Stimulated activated CD8-positive, alpha-beta memory T cell treated with anti-CD3 and anti-CD28 coated beads, Interleukin-4, amount 100 ng/mL, for 24 hours (primary cell): ENCODE results near the gene CENPK.
A peak's percentile ranks its signal among the peaks of the same experiment; 100 is the strongest.
"Not testable (repeated sequence)": the region's sequence is repeated elsewhere in the genome, so short reads cannot be mapped to it uniquely, and the experiment has no call there.

Source experiments
- DNase-seq: peaks from one replicate; pipeline ENCODE4 v3.0.0-alpha.2; 2020; ENCODE audit warnings: low read depth

Gene CENPK

DNA sequence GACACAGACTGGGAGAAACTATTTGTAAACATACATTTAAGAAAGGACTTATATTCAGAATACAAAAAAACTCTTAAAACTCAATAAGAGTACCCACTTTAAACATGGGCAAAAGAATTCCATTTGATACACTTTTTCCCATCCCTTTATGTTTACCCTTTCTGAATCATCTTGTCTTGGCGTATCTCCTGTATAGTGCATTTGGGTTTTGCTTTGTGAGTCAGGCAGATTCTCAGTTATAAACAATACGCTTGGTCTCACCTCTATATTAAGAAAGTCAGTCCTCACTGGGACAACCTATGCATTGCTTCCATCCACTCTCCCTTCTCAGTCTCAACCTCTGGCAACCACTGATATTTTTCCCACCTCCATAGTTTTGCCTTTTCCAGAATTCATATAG, 54.0 kb downstream of the CENPK start:
- no peak for DNase-seq

DNA sequence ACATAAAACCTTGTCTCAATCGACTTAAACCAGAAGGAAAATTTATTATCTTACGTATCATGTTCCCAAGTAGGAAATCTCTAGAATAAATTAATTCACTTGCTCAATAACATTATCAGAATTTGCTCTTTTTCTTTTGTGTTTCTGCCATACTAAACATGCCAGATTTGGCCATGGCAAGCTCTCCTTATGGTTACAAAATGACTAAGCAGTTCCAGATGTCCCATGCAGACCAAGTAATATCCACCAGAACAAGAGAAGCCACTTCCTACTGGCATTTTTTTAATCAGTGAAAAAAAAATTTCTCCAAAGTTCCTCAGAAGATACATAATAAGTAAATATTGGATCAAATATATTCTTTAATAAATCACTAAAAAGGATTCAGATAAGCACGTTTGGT, 56.0 kb downstream of the CENPK start:
- DNase-seq: no peak

DNA sequence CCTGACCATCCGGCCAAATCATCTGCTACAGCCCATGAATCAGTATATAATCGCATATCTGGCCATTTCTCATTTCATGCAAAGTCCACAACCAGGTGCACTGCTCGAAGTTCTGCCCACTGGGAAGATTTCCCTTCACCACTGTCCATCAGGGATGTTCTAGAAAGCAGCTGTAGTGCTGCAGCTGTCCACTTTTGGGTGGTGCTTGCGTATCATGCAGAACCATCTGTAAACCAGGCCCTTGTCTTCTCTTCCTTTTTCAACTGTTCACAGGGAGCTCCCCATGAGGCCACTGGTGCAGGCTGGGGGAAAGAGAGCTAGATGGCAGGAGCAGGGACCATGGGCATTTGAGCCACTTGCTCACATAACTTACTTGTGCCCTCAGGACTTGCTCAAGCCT, 73.8 kb downstream of the CENPK start:
- no peak for DNase-seq

DNA sequence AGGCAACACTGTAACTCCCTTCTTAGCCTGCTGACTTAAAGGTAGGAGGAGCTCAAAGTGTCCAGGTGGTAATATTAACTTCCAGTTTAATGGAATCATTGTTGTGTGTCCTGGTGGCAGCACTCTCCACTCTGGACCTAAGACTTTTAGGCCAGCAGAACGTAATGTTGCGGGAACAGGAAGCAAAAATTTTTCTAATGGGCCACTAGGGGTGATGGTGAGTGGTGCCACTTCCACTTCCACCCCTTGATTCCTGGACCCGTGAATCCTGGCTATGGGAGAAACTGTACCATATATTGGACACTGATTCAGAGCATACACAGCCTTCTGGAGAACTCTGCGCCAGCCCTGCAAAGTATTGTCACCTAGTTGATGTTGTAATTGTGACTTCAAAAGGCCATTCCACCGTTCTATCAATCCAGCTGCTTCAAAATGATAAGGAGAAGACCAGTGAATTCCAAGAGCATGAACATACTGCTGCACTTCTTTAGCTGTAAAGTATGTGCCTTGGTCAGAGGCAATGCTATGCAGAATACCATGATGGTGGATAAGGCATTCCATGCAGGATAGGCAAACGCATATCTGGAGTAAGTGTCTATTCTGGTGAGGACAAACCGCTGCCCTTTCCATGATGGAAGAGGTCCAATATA, 74.8 kb downstream of the CENPK start:
- DNase-seq: not testable (repeated sequence)

DNA sequence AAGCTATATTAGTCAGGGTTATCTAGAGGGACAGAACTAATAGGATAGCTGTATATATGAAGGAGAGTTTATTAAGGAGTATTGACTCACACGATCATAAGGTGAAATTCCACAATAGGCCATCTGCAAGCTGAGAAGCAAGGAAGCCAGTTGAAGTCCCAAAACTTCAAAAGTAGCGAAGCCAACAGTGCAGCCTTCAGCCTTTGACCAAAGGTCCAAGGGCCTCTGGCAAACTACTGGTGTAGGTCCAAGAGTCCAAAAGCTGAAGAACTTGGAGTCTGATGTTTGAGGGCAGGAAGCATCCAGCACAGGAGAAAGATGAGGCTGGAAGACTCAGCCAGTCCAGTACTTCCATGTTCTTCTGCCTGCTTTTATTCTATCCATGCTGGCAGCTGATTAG, 76.2 kb downstream of the CENPK start:
- DNase-seq: not testable (repeated sequence)

DNA sequence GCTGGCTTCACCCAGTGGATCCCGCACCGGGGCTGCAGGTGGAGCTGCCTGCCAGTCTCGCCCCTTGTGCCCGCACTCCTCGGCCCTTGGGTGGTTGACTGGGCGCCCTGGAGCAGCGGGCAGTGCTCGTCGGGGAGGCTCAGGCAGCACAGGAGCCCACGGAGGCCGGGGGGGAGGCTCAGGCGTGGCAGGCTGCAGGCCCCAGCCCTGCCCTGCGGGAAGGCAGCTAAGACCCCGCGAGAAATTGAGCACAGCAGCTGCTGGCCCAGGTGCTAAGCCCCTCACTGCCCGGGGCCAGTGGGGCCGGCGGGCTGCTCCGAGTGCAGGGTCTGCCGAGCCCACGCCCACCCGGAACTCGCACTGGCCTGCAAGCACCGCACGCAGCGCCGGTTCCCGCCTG, 77.6 kb downstream of the CENPK start:
- DNase-seq: no peak

DNA sequence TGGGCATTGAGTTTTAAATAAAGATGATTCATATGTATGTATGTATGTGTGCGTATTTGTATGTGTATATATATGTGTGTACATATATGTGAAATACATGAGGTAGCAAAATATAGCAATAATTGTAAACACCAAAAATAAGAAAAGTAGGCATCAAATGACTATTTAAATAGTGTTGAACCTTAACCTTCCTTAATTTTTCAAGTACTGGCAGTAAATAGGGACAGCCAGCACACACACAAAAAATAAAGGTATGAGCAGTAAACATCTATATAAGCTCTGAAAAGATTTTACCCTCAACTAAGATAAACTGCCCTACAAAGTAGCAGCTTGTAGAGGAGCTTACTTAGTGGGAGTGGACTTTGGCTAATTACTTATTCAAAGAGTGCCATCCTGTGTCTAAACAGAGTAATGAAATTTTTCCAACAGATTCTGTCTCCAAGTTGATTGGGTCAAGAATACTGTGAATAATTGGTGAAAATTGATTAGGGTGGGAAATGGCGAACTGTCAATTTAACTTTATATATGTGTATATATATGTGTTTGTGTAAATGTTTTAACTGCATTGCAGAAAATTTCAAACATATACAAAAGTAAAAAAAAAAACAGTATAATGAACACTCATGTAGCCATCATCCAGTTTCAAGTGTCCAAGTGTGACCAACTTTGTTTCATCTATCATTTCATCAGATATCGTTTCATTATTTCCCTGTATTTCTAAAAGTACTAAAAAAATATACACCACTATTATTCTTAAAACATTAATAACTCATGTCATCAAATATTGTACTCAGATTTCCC, 79.2 kb downstream of the CENPK start:
- no peak for DNase-seq

DNA sequence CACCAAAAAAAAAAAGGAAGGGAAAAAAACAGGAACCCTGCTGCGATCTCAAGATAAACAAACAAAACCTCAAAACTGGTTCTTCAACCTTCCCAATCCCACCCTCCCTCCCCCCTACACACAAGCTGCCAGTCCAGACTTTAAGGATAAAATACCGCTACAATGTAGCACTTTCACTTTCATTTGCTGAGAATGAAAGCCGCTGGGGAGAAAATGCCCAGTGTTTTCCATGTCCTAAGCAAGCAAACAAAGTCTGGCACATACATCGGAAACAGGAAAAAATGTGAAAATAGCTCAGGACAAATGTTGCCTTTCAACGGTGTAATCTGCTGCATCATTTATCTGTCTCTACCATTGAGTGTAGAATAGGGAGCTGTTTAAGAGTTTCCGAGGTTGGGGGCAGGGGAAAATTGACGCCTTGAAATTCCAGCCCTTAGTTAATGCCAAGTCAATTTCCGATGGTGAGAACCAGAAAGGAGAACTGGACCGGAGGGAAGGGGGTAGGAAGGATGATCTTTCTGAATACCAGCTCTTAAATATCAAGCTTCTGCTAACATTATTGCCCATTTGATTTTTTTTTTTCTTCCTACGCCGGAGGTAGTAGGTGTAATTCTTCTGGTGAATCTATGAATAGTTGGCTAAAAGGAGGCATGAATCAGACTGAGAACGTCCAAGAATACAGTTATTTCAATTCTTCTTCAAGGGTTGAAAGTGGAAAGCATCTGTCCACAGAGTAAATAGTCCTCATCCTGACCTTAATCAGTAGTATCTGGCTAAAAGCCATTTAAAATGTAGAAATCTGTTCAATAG, 80.0 kb downstream of the CENPK start:
- DNase-seq: no peak

DNA sequence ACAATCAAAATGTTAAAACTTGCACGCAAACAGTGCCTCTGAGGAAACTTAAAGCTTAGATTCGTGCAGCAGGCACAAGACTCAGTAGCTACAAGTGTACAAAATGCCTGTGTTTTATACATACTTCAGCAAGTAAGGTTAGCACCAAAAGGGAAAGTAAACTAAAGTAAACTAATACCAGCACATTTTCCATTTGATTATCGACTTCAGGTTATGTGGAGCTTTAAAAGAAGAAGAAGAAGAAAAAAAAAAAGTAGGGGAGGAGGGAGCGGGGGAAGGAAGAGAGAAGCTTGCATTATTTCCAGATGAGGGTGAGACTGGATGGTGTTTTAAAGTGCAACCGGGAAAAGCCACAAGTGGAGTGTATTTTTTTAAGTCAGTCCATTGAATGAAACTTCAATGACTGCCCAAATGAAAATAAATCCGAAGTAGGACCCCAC, 80.7 kb downstream of the CENPK start:
- DNase-seq: no peak

DNA sequence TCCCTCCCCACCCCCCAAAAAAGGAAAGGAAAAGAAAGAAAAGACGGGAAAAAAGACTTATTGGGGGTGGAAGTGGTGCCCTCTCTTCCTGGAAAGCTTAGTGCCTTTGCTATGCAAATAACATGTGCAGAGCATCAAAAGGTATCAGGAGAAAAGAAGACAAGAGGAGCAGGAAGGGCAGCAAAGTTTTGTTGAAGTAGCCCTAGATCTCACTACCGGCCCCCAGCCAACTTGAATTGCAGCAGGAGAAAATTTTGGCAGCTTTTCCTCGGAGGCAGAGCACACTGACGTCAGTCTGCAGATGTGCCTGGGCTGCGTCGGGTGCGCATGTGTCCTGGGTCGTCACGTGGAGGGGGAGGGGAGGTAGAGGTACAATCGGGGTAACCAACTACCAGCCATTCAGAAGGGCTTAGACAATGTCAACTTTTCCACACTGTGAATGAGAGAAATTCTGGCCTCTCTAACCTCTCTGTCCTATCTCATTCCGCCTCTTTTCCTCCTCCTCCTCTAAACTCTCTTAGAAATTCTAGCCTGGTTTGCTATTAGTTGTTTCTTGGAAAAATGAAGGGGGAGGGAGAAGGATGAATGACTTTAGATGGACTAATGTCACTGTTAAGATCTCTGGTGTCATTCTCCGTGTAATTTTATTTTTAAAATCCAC, 81.2 kb downstream of the CENPK start, which contains the start of gene ADAMTS6:
Gene ADAMTS6 (minus strand): TSS at position 286 of the 661 bp plus-strand sequence. CDS start 8,247 bp downstream, outside the sequence.
- peak; percentile 68 for DNase-seq

DNA sequence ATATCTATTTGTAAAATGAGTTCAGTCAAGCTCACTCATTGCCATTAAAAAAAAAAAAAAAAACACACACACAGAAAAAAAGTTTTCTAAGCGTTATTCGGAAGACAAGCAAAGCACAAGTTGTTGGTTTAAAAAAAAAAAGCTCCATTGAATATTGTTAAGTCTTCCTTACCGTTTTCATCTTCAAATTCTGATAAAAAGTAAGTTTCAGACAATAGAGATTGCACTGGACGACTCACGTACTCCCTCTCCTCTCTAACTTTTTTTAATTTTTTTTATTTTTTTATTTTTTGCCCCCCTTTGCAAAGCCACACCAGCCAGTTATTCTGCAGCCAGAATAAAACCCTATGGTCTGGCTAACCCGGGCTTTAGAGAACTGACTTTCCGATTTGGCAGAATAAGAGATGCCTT, 81.8 kb downstream of the CENPK start:
- no peak for DNase-seq

DNA sequence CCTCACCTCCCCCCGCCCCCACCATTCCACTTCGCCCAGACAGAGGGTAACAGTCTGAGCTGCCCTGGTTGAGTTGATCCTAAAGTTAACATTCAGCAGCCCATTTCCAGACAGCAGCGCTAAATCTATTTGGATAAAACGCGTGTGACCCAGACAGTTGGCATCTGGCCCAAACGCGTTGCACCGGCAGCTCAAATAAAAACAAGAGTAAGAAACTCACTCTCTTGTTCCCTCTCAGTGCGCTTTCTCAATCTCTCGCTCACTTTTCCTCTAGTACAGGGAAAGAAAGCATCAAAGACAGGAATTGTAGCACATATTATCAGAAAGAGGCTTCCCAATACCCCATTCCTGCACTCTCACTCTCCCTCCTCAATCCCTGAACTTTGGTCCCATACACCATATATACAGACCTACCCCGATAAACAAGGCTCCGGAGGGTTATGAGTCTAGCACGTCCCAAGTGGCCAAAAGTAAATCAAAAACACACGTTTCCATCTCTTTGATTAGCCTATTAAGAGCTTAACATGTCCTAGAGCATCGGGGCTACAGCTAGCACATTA, 82.6 kb downstream of the CENPK start:
- peak; percentile 15 for DNase-seq

DNA sequence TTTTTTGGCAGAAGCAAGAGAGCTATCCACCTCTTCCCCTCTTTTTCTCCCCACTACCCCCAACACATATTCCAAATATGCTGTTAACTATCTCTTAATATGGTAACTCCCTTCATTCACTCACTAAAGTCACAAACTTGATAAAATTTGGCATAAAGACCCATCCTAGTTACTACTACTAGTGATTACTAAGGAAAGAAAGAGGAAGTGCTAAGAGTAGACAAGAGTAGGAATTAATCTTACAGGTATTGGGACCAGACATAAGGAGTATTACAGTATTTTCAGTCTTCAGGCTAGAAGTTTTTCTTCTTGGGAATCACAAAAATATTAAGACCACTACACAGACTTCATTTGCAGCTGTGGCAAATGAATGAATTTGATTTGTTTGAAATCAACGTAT, 83.4 kb downstream of the CENPK start:
- no peak for DNase-seq

DNA sequence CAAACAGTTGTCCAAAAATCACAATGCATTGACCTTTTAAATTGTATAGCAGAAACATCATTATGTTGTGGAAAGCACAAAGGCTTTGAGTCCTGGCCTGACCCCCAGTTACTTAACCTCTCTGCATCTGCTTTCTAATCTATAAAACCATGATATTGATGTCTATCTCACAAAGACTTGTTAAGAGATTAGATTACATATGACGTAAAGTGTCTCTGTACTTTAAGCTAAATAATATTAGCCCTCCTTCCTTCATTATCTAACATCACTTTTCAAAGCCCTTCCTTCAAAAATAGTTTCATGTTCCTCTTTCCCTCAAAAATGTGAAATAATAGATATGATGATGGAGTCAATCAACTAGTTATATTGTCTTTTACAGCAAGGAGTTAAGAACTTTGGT, 84.6 kb downstream of the CENPK start:
- no peak for DNase-seq

DNA sequence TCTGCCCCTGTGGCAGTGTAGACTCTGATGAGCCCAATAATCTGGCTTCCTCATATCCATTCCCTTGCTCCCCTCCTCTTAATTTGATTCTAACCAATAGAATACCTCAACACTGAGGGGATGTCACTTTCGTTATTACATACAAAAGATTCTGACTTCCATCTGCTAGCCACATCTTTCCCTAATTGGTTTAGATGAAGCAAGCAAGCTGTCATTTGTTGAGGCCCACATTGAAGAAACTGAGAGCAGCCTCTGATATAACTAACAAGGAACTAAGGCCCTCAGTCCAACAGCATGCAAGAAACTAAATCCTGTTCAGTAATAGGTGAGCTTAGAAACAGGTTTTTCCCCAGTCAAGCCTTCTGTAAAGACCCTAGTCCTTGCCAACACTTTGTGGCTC, 87.1 kb downstream of the CENPK start:
- no peak for DNase-seq

DNA sequence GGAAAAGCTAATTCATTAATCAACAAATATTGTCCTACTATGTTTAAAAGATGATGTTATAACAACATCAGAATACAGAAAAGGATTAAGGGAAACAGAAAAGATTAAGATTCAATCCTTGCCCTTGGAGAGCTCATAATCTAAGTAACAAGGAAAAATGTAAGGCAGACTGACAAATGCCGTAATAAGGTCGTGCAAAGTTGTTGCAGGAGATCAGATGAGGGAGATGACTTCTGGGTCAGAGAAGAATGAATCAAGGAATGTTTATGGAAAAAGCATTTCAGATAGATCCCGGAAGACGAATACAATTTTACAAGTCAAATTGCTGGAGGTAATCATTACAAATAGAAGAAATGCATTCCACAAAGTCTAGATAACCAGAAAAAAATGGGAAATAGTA, 87.6 kb downstream of the CENPK start:
- DNase-seq: no peak

DNA sequence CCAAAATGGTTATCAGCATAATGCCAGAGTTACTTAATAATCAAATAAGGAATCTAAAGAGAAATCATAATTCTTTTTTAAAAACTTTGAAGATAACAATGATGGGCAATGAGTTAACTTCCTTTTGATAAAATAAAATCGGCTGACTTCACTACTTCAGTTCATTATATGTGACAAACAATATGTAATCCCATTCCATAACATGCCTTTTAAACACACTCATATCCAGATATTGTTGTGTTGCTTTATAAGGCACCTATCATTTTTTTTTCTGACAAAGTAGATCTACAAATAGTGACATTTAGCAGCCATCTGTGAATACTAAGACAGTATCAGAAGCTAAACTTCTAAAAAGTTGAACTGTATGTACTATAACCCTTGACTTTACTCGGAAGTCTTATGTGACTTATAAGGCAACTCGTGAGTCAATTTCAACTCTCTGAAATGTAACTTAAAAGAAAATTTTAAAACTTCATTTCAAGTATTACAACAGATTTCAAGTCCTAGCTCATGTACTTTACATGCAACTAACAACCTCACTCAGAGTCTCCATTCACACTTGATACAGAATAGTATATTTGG, 88.7 kb downstream of the CENPK start:
- no peak for DNase-seq

DNA sequence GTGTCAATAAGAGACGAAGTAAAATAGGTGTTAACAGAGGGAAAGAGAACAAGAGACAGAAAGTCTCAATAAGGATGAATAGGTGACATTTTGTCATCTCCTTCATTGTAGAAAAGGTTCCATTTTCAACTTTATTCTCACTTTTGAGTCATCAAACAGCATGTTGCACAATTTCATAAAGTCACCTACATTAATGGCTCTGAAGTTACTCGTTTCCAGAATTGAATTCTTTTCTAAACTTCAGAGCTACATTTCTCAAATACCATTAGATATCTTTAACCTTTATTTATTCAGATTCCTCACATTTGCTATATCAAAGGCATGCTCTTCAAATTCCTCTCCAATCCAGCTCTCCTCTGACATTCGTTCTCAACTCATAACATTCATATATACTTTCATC, 94.3 kb downstream of the CENPK start:
- DNase-seq: no peak
